Bone marrow (tissue), 2 donors: Measurements from ENCODE around the gene DNAJC16.

Experiments used
- DNase-seq, 2 donors: peaks; one replicate each; lab custom pipeline; 2025; lab: John Stamatoyannopoulos, UW

DNAJC16 gene

DNA sequence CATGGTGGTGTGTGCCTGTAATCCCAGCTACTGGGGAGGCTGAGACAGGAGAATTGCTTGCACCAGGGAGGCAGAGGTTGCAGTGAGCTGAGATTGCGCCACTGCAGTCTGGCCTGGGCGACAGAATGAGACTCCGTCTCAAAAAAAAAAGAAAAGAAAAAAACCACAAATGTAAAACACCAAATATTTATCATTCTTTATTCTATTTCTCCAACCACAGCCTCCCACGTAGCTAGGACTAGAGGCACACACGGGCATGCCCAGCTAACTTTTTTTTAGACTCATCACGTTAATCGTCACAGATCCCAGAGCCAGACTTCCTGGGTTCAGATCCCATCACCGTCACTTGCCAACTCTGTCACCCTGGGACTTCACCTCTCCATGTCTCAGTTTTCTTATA, 13.5 kb downstream of the DNAJC16 start:
- no peak for DNase-seq

DNA sequence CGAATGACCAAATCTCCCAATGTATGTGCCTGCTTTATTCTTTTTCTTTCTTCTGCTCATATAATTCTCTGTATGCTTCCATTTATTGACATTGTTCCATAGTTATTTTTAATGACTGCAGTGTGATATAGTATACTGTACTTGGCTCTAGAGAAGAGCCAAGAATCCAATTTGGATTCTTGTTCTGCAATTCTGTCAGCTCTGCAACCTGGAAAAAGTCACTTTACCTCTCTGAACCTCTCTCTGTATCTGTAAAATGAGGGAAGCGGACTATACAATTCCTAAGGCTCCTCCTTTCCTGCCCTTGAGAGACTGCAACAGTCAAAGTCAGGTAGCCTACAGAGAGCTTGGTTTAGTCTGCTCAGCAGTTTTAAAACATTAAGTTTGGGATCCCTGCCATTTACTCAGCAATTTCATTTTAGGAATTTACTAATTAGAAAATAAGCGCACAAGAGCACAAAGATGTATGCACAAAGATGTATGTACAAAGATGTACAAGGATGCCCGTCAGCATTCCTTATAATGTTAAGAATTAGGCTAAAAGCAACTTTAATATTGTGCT, 14.7 kb downstream of the DNAJC16 start:
- no peak for DNase-seq

DNA sequence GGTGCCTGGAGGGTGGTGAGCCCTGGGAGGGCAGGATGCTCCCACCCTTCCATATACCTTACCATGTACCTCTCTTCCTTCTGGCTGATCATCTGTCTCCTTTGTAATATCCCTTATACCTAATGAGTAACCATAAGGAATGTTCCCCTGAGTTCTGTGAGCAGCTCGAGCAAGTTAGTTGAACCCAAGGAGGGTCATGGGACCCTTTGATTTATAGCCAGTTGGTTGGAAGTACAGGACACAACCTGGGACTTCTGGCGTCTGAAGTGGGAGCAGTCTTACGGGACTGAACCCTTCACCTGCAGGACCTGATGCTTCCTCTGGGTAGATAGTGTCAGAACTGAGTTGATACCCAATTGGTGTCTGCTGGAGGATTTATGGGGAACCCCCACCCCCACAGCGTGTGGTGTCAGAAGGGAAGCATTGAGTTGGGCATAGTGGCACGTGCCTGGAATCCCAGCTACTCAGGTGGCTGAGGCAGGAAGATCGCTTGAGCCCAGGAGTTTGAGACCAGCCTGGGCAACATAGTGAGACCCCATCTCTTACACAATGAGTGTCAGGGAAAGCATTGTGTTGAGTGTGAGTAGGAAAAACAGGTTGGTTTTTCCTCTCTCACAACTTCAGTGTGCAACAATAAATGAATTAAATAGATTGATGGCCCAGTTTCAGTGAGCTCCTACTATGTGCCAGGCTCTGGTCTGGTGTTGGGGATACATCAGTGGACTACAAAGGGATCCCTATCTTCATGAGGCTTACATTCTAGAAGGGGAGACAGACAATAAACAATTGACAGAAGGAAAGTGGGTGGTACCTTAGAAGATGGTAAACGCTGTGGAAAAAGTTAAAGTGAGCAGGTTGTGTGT, 16.0 kb downstream of the DNAJC16 start:
- no peak for DNase-seq

DNA sequence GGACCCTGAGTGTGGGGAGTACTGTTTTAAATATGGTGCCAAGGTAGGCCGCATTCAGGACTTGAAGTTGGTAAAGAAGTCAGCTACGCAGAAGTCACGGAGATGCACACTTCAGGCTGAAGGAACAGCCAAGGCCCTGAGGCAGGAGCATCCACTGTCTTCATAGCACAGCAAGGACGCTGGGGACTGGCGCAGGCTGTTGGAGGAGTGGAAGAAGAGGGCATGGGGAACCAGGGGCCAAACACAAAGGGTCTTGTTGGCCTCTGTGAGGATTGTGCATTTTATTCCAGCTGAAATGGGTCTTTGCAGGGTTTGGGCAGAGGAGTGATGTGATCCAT, 16.6 kb downstream of the DNAJC16 start:
- DNase-seq: no peak

DNA sequence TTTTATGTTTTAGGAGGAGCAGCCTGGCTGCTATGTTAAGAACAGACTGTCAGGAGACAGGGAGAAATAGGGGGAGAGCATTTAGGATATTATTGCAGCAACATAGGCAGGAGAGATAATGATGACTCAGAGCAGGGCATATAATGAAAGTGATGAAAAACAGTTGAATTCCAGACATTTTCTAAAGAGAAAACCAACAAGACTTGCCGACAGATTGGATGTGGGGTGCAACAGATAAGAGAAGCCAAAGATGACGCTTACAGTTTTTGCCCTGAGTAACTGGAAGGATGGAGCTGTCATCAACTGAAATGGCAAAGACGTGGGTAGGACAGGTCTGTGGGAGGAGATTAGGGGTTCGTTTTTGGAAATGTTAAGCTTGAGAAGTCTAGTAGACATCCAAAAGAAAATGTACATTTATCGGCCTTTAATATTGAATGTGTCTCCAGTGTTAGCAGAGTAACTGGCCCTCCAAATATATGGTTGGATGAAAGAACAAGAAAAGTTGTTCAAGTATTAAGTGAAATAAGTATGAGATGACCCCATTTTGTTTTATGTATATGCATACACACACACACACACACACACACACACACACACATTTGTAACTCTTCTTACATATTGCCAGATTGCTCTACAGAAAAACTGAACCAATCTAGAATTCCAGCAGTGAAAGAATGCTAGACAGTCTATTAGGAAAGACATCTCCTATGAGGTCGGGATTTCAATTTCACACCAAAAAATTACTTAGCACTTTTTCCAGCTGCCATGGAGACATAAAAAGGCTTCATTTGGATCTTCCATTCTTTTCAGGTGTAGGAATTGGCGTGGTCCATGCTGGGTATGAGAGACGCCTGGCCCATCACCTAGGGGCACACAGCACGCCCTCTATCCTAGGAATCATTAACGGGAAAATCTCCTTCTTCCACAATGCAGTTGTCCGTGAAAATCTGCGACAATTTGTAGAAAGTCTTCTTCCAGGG, 17.2 kb downstream of the DNAJC16 start:
- DNase-seq: no peak

DNA sequence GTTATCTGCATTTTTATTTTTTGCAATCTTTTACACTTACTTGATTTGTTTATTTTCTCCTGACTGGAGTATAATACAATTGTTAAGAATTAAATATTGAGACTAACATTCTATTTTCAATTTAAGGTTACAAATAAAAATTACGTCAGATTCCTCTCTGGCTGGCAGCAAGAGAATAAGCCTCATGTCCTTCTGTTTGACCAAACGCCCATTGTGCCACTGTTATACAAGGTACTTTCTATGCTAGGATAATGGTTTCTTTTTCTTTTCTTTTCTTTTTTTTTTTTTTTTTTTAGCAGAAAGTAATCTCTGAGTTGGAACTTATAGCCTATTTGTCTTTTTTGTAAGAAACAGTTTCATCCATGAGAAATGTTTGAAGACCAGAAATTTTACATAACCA, 20.0 kb downstream of the DNAJC16 start:
- no peak for DNase-seq

DNA sequence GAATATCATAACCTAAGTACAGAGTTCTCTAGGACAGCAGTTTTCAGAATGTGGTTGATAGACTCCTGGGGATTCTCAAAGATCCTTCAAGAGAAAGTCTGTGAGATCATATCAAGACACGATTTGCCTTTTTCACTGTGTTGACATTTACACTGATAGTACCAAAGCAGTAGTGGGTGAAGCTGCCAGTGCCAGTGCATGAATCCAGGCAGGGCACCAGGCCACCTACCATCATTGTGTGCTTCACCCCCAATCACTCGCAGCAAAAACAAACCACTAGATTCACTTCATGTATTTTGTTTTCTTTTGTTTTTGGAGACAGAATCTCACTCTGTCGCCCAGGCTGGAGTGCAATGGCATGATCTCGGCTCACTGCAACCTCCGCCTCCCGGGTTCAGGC, 23.9 kb downstream of the DNAJC16 start:
- no peak for DNase-seq

DNA sequence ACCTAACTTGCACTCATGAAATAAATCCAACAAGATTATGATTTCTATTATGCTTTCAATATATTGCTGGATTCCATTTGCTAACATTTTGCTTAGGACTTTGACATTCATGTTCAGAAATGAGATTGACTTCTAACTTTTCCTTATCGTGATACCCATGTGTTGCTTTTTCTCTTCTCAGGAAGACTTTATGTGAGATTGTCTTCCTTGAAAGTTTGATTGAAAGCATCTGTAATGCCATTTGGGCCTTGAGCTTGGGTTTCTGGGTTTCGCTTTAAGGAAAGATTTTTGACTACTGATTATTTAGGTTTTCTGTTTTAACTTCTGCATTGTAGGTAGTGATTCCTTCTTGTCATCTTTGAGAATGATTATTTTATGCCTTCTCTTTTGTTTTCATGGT, 30.4 kb downstream of the DNAJC16 start:
- no peak for DNase-seq

DNA sequence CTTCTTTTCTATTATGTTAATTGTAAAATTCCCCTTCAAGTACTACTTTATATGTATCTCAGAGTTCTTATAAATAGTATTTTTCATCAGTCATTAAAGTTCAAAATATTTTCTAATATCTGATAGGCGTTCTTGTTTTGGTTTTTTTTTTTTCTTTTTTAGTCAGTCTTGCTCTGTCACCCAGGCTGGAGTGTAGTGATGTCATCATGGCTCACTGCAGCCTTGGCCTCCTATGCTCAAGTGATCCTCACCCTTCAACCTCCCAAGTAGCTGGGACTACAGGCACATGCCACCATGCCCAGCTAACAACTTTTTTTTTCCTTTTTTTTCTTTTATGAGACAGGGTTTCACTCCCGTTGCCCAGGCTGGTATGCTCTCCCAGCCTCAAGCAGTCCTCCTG, 30.9 kb downstream of the DNAJC16 start:
- no peak for DNase-seq

DNA sequence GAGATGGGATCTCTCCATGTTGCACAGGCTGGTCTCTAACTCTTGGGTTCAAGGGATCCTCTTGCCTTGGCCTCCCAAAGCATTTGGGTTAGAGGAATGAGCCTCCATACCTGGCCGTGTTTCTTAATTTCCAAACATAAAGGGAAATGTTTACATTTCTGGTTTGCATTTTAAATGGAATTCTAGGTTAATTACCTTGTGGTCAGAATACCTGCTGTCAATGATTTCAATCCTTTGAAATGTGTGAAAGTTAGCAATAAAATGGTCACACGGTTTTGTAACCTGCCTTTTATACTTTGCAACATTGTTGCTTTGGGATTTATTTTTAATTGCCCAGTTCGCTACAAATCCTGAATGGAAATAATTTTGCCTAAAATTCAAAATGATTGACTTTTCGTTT, 31.9 kb downstream of the DNAJC16 start:
- no peak for DNase-seq

DNA sequence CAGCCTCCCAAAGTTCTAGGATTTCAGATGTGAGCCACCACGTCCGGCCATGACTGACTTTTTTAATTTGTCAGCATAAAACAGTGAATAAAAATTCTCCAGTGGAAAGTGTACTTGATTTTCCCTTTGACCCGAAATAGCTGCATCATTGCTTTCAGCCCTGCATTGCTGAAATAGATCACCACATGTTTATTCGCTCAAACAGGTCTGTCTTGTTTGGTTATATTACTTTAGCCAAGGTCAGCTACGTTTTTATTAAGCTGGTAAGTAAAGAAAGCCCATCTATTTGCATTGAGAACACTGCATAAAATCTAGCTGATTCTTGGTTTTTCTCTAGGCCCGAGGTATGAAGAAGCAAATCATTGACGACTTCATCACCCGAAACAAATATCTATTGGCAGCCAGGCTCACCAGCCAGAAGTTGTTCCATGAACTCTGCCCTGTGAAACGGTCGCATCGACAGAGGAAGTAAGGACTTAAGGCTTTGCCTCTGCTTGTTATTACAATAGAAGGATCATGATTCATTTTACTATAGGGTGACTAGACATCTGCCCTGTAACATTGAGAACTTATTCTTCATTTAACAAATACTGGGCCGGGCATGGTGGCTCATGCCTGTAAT, 32.7 kb downstream of the DNAJC16 start:
- no peak for DNase-seq

DNA sequence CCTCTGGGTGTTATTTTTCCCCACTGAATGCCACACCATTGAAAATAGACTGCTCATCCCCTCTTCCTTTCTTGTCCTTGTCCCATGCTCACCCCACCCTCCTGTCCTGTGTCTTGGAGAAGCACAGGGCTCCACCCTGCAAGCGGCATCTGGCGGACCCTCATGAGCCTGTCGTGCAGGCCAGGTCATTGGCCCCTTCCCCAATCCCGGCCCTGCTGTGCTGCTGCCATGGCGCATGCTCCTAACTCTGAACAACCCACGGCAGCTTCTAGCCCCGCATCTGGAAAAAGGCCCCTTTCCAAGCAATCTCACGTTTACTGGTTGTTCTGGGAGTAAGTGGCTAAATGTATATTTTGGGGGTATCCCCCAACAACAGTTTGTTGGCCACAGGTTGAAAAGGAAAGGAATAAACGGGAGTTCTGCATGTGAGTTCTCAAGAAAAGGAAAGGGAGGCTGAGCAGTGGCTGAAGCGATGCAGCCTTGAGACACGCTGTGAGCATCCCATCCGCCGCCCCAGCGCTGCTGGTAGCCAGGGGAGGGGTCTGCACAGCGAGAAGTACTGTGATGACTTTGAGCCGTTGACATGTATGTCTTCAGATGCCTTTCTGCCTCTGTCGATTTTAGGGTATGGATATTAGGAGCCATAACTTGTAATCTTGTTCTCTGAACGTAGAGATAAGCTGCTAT, 41.9 kb downstream of the DNAJC16 start:
- DNase-seq: no peak

DNA sequence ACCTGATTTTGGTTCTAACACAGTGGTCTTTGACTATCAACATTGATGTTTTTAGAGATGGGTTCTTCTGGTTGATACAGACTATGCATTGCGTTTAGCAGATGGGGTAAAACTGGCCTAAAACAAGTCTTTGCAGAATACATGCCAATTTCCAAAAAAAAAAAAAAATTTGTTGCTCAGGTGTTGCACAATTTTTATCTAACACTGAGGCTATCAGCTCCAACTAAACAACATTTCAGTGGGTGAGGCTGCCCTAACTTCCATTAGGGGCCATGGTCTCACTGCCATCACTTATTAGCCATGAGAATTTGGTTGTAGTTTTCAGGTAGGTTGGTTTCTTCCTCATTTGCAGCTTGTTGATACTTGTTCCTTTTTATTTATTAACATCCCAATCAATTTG, 44.2 kb downstream of the DNAJC16 start:
- no peak for DNase-seq

DNA sequence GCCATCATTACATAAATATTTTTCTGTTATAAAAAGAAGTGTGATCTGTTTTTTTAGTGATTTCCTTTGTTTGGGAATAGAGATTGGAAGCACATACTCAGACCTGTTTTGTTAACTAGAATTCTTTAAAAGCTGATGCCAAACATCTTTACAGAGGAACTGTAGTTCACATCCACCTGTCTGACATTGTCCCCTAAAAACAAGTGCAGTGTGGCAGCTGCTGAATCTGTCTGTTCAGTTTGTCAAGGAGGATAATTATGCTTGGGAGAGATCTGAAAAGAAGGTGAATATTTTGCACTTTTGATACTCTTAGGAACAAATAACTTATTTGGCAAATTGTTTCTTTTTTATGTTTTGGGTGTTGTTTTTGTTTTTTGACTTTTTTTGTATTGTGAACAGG, 44.6 kb downstream of the DNAJC16 start:
- no peak for DNase-seq

DNA sequence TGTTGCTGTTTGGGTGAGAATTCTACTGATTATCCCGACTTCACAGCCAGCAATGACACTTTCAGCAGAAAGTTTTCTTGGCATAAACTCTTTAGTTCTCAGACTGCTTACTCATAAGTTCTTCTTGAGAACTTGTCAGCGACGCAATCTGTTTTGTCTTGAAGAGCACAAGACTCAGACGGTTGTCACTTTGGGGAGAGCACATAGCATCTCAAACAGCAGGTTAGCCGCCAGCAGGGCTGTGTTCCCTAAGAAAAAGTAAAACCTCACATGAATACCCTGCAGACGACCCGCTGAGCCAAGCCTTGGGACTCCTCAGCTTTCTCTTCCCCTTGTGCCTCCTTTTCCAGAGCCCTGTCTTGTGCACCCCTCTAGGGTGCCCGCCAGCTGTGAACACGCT, 46.8 kb downstream of the DNAJC16 start:
- DNase-seq: no peak

DNA sequence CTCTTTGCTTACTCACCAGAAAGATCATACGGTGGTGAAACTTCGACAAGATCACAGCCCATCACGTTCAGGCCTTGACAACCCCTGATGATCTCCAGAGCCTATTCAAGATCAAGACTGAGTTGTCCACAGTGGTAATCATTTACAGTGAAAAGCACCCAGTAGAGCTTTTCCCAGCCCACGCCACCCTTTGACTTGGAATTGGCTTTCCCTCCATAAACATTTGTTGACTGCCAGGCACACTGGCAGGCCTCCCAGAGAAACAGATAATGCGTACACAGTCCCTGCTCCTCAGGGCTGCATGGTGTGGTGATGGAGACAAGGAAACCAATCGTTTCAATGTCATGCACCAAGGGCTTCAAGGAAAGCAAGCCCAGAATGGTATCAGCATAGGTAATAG, 48.1 kb downstream of the DNAJC16 start:
- no peak for DNase-seq

DNA sequence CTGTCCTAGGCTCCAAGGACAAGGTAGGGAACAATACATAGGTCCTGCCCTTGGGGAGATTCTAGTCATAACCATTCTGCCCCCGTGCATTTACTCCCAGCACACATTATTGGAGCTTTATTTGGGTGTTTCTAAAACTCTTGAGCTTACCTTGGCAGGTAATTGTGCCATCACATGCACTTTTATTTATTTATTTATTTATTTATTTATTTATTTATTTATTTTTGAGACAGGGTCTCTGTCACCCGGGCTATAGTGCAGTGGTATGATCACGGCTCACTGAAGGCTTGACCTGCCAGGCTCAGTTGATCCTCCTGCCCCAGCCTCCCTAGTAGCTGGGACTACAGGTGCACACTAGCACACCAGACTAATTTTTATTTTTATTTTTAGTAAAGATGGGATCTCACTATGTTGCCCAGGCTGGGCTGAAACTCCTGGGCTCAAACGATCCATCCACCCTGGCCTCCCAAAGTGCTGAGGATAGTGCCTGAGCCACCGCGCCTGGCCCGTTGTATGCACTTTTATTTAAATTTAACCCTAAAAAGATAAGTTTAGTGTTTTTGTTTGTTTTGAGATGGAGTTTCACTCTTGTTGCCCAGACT, 49.0 kb downstream of the DNAJC16 start:
- no peak for DNase-seq

DNA sequence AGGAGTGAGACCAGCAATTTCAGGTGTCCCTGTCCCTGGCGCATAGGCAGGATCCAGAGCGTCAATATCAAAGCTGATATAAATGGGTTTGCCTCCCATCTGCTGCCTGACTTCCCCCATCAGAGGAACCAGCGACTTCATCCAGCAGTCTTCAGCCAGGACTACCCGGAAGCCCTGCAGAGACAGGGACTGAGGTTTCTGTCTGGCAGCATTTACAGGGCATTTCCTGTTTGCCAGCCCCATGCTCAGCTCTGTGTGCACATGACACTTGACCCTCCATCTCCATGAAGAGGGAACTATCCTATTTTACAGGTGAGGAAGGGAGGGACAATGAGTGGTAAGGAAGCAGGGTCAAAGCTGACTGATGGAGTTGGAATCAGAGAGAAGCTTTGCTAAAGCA, 51.0 kb downstream of the DNAJC16 start:
- DNase-seq: no peak

DNA sequence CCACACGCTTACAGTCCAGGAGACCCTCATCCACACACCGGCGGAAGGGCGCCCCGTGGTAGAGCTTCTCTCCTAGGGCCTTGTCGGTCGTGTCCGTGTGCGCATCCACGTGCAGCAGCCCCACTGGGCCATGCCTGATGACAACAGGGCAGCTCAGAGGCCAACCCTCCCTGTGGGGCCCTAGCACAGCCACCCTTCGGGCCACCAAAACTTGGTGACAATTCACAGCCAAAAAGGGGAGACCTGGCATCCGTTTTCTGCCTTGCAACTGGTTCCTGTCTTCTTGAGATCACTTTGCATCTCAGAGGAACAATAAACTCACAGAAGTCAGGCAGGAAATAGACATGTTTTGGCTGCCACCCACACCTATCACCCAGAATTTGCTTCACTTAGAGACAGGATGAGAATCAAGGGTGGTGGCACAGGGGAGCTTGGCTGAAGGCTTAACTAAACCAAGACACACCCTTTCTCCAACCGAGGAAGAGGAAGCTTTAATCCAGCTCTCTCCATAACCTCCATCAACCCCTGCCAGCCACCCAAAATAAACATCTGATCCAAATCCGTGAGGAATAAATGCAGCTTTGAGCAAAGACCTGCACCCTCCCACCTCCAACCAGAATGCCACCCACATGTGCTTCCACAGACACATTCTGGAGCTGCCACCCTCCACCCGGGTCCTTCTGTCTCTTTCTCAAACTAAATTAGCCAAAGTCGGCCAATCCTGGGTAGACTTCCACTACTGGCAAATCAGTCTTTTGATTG, 52.5 kb downstream of the DNAJC16 start:
- DNase-seq: no peak

DNA sequence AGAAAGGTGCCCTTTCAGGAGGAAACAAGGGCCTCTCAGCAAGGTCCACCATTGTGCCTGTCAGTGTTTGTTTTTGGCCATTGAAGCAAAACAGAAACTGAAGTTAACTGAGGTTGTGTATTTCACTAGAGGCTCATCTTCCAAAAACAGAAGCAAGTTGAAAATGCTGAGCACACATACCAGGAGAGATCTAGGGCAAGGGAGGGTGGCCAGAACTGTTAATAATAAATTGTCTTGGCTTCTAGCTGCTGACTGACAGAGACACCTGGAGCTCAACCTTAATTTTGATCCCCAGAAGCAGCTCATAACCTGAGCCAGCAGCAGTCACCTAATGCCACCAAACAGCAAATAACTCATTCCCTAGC, 53.0 kb downstream of the DNAJC16 start:
- no peak for DNase-seq
